KMS-11 (cell line): ENCODE data around the gene CYP26A1.
A peak's percentile ranks its signal among the peaks of the same experiment; 100 is the strongest.

ENCODE experiments used
- H2AFZ ChIP-seq: fragments of 200-600 bp; sonication (generic); 2 replicates; pipeline ENCODE4 v1.6.1; 2016; ENCODE audit warnings: antibody characterized with exemption, mixed run types, low read depth
- H3K27ac ChIP-seq: fragments of 200-600 bp; sonication (generic); 2 replicates; pipeline ENCODE4 v1.6.1; 2016; ENCODE audit warnings: mild to moderate bottlenecking, mixed run types
- H3K27me3 ChIP-seq: fragments of 200-600 bp; sonication (generic); 2 replicates; pipeline ENCODE4 v1.6.1; 2017; ENCODE audit warnings: mild to moderate bottlenecking, low read depth, mixed run types, moderate library complexity; ENCODE audit not compliant: insufficient read depth
- H3K36me3 ChIP-seq: fragments of 200-600 bp; sonication (generic); 2 replicates; pipeline ENCODE4 v1.6.1; 2017; ENCODE audit warnings: mild to moderate bottlenecking, mixed run types; ENCODE audit not compliant: insufficient read depth
- H3K4me1 ChIP-seq: fragments of 200-600 bp; sonication (generic); 2 replicates; pipeline ENCODE4 v1.6.1; 2016; ENCODE audit warnings: mild to moderate bottlenecking, low read depth, mixed run types; ENCODE audit not compliant: poor library complexity, severe bottlenecking
- H3K4me2 ChIP-seq: fragments of 200-600 bp; sonication (generic); 2 replicates; pipeline ENCODE4 v1.7.0; 2016; ENCODE audit warnings: mild to moderate bottlenecking, mixed run types
- H3K4me3 ChIP-seq: fragments of 200-600 bp; sonication (generic); IDR thresholded peaks from 2 replicates; pipeline ENCODE4 v1.6.1; 2017; ENCODE audit warnings: low read depth, low read length, mixed read lengths; ENCODE audit not compliant: insufficient read depth
- H3K79me2 ChIP-seq: fragments of 200-600 bp; sonication (generic); 2 replicates; pipeline ENCODE4 v1.6.1; 2016; ENCODE audit warnings: low read depth, mixed run types; ENCODE audit not compliant: insufficient read depth
- H3K9ac ChIP-seq: fragments of 200-600 bp; sonication (generic); 2 replicates; pipeline ENCODE4 v1.6.1; 2016; ENCODE audit warnings: mild to moderate bottlenecking, mixed run types
- H4K20me1 ChIP-seq: fragments of 200-600 bp; sonication (generic); 2 replicates; pipeline ENCODE4 v1.6.1; 2016; ENCODE audit warnings: mild to moderate bottlenecking, mixed run types; ENCODE audit not compliant: insufficient read depth
- CTCF ChIP-seq: fragments of 200-600 bp; sonication (generic); conservative IDR thresholded peaks from 2 replicates; pipeline ENCODE4 v1.6.1; 2017; ENCODE audit warnings: low read depth, mild to moderate bottlenecking, antibody characterized with exemption, low read length, moderate library complexity, mixed read lengths

CYP26A1 gene

DNA sequence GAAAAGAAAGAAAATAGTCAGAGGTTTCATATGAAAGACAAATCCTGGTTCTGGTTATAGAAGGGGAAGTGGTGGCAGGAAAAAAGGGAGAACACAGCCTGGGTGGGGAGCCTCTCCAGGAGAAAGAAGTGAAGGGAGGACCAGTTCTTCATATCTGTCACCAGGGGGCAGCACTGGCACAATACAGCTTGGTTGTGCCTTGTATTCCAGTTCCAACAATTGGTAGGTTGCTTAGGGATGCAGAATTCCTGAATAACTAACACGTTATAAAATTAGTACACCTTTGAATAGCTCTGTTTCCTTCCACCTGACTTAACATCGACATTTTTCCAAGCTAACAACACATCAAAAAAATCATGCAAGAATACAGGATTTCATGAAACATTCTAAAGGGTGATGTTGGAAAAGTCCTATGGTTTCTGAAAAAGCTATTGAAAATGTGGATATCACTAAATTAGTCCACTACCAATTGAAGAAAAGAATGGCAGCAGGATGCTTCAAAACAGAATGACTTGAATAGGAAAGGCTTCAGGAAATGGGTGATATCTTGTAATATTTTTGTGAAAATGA, 52.9 kb downstream of the CYP26A1 start:
- Histone ChIP-seq H3K4me3 (no peak overlapping the region), H3K4me1 (peaks cover 30% of the 10 kb centered on the region), H3K4me2 (no peak overlapping the region), H4K20me1 (no peaks in the 10 kb centered on the region), H3K36me3 (no peaks in the 10 kb centered on the region), H3K79me2 (no peaks in the 10 kb centered on the region), H3K27ac (no peak overlapping the region), H3K27me3 (no peaks in the 10 kb centered on the region), H3K9ac (no peak overlapping the region), H2AFZ (no peak overlapping the region)
- TF ChIP-seq CTCF = peak; percentile 90
